Activated gamma-delta T cell treated with Interleukin-2 at 50 U/mL for 16 hours (primary cell): ENCODE data around the gene WNT7B.

Experiments used
- DNase-seq: peaks from one replicate; pipeline ENCODE4 v3.0.0-alpha.2; 2020

WNT7B gene

GRCh38 chr22:45969801-45970470 lies 7.0 kb downstream of the WNT7B start:
- DNase-seq = no peak

DNA sequence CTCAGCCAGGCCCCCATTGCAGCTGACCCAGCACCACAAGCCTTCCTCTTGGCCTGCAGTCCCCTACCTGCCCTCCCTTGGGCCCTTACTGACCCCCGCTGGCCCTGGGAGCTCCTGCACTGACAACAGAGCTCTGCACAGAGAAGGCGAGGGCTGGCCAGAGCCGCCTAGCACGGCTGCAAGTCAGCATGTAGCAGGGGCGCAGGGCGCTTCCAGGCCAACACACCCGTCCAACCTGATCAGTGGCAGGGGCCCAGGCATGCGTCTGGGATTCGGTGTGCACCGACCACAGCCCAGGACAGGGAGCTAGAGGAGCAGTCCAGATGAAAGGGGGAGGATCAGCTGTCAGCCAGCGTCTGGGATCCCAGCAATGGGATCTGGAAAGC lies 7.6 kb downstream of the WNT7B start:
- no peak for DNase-seq

- no peak for DNase-seq
Observed at GRCh38 chr22:45968751-45969413, 8.1 kb downstream of the WNT7B start.

DNA sequence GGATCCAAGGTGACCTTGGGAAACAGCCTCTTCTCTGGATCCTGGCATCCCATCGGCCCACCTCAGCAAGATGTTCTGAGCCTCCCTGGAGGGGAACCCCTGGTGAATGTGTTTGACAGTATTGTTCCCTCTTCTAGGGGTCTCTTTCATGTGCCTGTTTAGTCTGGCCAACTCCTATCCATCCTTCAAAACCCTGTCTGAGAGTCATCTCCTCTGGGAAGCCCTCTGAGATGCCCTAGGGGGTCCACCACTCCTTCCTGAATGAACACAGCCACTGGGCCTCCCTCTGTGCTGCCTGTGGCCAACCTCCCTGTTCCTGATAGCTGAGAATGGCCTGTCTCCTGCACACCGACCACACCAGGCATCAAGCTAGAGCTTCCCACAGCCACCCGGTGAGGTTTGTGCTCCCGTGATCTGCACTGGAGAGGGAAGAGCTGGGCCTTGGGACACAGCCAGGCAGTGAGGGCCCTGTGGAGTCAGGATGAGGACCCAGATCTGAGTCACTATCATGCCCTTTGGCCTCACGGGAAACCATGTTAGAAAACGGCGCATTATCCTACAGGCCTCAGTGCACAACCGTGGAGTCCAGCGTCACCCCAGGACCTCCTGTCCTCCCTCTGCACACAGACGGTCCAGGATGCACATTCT lies 8.8 kb downstream of the WNT7B start:
- DNase-seq = no peak

- no peak for DNase-seq
Observed at GRCh38 chr22:45966895-45967365, 10.0 kb downstream of the WNT7B start.

- DNase-seq = no peak
Observed at GRCh38 chr22:45966320-45966894, 10.6 kb downstream of the WNT7B start.

DNA sequence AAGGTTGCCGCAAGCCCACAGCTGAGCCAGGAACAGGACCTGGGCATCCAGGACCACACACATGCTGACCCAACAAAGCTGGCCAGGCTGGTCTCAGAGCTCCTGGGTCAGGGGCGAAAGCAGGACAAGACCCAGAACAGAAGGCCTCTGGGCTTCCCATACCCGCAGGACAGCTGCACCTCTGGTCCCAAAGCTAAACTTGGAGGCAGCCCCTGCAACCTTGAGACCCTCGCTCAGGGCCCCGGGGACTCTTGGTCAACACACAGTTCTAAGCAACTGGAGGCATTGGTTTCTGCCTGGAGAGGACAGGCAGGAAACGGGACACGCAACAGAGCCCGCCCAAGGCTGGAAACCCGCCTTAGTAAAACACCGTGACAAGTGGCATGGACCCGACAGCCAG lies 11.4 kb downstream of the WNT7B start:
- no peak for DNase-seq

GRCh38 chr22:45964926-45965527 lies 11.9 kb downstream of the WNT7B start:
- DNase-seq = no peak

DNA sequence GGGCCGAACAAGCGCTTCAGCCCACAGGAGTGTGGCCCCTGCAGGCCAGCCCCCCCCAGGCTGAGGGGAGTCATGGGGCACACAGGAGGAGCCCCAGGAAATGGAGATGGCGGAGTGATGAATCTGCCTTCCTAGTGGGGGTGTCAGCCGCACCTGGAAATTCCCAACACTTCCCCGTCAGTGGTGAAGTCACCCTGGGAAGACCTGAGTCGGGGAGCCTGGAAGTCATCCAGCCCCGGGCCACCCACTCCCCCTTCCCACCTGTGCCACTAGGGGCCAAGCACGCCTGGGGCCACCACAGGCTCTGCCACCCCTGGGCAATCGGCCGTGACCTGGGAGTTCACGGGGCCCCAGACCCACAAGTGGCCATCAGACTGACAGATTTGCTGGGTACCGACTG lies 12.6 kb downstream of the WNT7B start:
- DNase-seq = no peak

- DNase-seq = no peak
Observed at GRCh38 chr22:45963821-45964220, 13.1 kb downstream of the WNT7B start.

DNA sequence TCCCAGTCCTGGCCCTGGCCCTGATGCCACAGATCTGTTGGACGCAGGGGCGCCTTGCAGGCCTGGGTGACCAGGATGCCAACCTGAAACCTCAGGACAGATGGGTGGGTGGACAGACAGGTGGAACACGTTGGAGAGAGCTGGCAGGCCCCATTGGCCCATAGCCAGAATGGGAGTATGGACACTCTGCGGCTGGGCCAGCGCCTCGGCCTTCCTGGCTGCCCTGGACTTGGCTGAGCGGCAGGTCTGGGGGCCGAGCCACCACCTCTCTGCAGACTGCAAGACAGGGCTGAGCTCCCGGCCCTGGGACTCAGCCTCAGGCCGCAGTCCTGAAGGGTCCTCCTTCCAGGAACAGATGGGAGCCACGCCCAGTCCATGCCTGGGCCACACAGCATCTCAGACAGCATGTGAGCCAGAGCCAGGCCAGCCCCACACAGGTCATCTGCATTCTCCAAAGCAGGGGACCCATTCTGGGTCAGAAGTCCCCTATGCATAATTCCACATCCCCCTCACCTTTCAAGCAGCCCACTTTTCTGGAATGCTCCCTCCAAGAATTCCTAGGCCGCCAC lies 14.1 kb downstream of the WNT7B start:
- DNase-seq = no peak

DNA sequence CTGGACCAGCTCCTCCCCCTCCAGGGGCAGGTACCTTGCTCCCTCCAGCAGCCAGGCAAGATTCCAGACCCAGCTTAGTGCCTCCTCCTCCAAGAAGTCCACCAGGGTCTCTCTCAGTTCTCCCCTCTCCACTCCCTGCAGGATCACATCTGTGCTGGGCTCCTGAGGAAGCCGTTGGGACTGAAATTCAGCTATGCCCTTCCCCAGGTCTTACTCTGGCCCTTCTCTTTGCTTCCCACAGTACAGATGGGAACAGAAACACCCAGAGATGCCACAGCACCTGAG lies 14.6 kb downstream of the WNT7B start:
- DNase-seq = no peak

- DNase-seq = no peak
Observed at GRCh38 chr22:45961679-45962433, 15.1 kb downstream of the WNT7B start.

DNA sequence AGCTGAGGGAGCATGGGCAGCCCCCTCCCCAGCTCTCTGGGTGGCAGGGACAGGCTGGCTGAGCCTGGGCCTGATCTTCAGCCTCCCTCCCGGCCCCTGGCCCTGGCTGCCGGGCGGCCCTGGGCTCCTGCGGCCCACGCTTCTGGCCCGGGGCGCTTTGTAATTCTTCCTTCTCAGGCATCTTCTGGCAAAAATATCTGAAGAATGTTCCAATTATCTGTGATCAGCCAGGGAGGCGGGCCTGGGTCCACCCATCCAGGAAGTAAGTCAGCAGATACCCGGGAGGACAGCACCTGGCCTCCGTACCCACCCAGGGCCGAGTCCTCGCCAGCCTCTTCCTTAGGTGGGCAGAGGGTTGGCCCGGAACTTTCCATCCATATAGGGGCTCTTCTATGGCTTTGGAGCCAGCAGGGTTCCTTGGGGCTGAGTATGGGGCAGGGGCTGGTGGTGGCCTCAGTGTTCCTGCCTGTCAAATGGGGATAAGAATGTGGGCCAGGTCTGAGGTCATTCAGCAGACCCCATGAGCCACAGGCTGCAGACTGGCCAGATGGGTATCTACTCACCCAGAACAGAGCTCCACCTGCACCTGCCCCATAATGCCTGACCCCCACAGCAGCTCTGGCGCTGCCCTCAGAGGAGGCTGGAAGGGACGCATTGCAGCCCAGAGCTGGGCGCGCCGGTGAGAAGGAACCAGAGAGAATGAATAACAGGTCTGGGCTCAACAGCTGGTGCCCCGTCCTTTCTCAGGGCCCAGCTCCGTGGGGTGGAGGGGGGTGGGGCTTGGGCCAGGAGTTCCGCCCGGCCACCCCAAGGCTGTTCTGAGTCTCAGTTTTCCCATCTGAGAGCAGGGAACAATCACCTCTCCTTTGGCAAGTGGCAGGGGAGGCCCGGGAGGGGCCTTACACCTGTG lies 16.2 kb downstream of the WNT7B start:
- no peak for DNase-seq

GRCh38 chr22:45959719-45960476 lies 17.1 kb downstream of the WNT7B start:
- DNase-seq = no peak

GRCh38 chr22:45958971-45959370 lies 18.0 kb downstream of the WNT7B start:
- DNase-seq = no peak

GRCh38 chr22:45957826-45958225 lies 19.1 kb downstream of the WNT7B start:
- no peak for DNase-seq

GRCh38 chr22:45953178-45953577 lies 23.8 kb downstream of the WNT7B start:
- no peak for DNase-seq

DNA sequence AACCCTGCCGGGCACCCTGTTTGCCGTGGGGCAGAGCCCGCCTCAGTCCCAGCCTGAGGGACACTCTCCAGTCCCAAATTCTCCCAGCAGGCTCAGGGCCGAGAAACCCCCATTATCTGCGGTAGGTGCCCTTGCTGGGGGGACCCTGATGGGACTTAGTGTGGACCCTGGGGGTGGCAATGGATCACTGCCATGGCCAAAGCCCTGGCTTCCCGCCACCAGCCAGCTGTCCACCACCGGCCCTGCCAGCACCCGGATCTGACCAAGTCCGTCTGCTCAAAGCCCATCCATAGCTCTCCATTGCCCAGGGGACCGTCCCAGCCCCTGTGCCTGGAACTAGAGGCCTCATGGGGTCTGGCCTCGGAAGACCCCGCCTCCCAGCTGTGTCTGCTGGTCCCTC lies 24.4 kb downstream of the WNT7B start:
- no peak for DNase-seq

- no peak for DNase-seq
Observed at GRCh38 chr22:45952151-45952550, 24.8 kb downstream of the WNT7B start.

GRCh38 chr22:45949891-45950290 lies 27.1 kb downstream of the WNT7B start:
- DNase-seq = no peak
